ENCODE results near the gene PCDHGC5.

Gene PCDHGC5

DNA sequence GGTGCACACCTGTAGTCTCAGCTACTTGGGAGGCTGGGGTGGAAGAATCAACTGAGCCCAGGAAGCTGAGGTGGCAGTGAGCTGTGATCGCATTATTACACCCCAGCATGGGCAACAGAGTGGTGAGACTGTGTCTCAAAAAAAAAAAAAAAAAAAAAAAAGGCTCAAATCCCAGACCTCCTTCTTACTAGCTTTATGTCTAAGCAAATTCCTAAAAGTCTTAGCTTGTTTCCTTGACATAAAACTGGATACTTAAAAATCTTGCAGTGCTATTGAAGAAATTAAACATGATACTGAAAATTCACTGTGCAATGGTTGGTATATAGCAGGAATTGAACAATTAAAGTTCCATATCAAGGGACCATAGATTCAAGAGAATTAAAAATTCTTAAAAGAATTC is 45.0 kb downstream of the PCDHGC5 start:
- peak; percentile 27 for DNase-seq

GRCh38 chr5:141534492-141535213 is 45.8 kb downstream of the PCDHGC5 start:
- DNase-seq, result no peak
